AG04449 (cell line): ENCODE data around the gene HLA-DQB1.
"Not testable (repeated sequence)": the region's sequence is repeated elsewhere in the genome, so short reads cannot be mapped to it uniquely, and the experiment has no call there.

Experiments
- CTCF ChIA-PET: fragments of 350-600 bp; formaldehyde crosslinking; extraction: SDS; loops from one replicate; lab custom pipeline; 2021; ENCODE audit warnings: antibody characterized with exemption; lab: Yijun Ruan, JAX
- POLR2A ChIA-PET: fragments of 400-600, 350-600 bp; formaldehyde crosslinking; extraction: SDS; loops from one replicate; lab custom pipeline; 2020; ENCODE audit warnings: antibody characterized with exemption, inconsistent platforms; lab: Yijun Ruan, JAX
- DNase-seq: peaks from one replicate; pipeline ENCODE4 v3.0.0-alpha.2; 2010; ENCODE audit warnings: low read depth, low spot score
- H3K4me3 ChIP-seq: 2 replicates; pipeline ENCODE4 v1.5.1; 2011; ENCODE audit warnings: low read depth, mild to moderate bottlenecking, control low read depth, low read length
- CTCF ChIP-seq: IDR thresholded peaks from one replicate; pipeline ENCODE4 v1.5.1; 2011; ENCODE audit warnings: mild to moderate bottlenecking, moderate library complexity, low read length, control low read depth, inconsistent platforms; ENCODE audit not compliant: insufficient read depth; ENCODE audit errors: missing control alignments

The HLA-DQB1 gene

GRCh38 chr6:32639440-32640394, 26.7 kb downstream of the HLA-DQB1 start:
- no peak overlapping the region for H3K4me3 ChIP-seq
- DNase-seq = no peak
- ChIA-PET POLR2A (no interaction called here), CTCF (no interaction called here)
- TF ChIP-seq CTCF = no peak

- H3K4me3 ChIP-seq = no peak overlapping the region
- TF ChIP-seq CTCF = no peak
- no peak for DNase-seq
- ChIA-PET CTCF (no interaction called here), POLR2A (no interaction called here)
Observed at GRCh38 chr6:32638532-32639219, 27.8 kb downstream of the HLA-DQB1 start.

GRCh38 chr6:32637883-32638282, 28.6 kb downstream of the HLA-DQB1 start:
- CTCF ChIA-PET = no interaction called here
- no peak overlapping the region for H3K4me3 ChIP-seq
- TF ChIP-seq CTCF = no peak
- no peak for DNase-seq
- POLR2A ChIA-PET = no interaction called here

GRCh38 chr6:32637219-32637880, 29.1 kb downstream of the HLA-DQB1 start, which contains the start of gene HLA-DQA1:
TSS of gene HLA-DQA1 (plus strand) at chr6:32637406. CDS start at chr6:32637459, 53 bp downstream.
- H3K4me3 ChIP-seq = no peak within 1 kb of the TSS
- ChIA-PET POLR2A (no interaction called here), CTCF (no interaction called here)
- no peak for DNase-seq
- TF ChIP-seq CTCF = no peak

- H3K4me3 ChIP-seq = no peak overlapping the region
- DNase-seq = no peak
- ChIA-PET POLR2A (no interaction called here), CTCF (no interaction called here)
- TF ChIP-seq CTCF = no peak
Observed at GRCh38 chr6:32635526-32636123, 30.8 kb downstream of the HLA-DQB1 start.

GRCh38 chr6:32629793-32630192, 36.7 kb downstream of the HLA-DQB1 start:
- POLR2A ChIA-PET, CTCF ChIA-PET, H3K4me3 ChIP-seq, DNase-seq: not testable (repeated sequence)
